HCT116 (cell line): ENCODE measurements around the gene ST6GALNAC4. TPM values are rescaled to one million over a fixed set of nuclear protein-coding genes. Genes with fewer than 3 reads are reported as not detected.

Experiments
- ATAC-seq: fragments of 200-7000 bp; cut with Tn5 transposase; 2 replicates; pipeline ENCODE4 v1.9.1; 2020; ENCODE audit warnings: mild to moderate bottlenecking, moderate library complexity
- BruUV-seq: library from RNA; stranded (reverse); fragments of 400-500 nt; replicated peaks from 2 replicates; lab custom pipeline; 2021; lab: Mats Ljungman, UMichigan
- CTCF ChIA-PET: fragments of 300-600 bp; sonication (Branson Sonifier 250); formaldehyde crosslinking; loops from one replicate; lab custom pipeline; 2021; ENCODE audit warnings: antibody characterized with exemption; lab: Charles Lee
- POLR2A ChIA-PET: fragments of 300-600, 350-600 bp; sonication (Branson Sonifier 250); formaldehyde crosslinking; loops from one replicate; lab custom pipeline; 2021; ENCODE audit warnings: antibody characterized with exemption; lab: Charles Lee
- RAD21 ChIA-PET, 2 experiments: fragments of 300-600 bp; sonication (Branson Sonifier 250); formaldehyde crosslinking; loops; one replicate each; lab custom pipeline; 2023; ENCODE audit warnings: low total read pairs in 2 of 2; ENCODE audit not compliant: uncharacterized antibody in 2 of 2, unreplicated experiment in 2 of 2, low non-redundant PET in 1 of 2; lab: Charles Lee
- DNase-seq: peaks from one replicate; pipeline ENCODE4 v3.0.0-alpha.2; 2010; ENCODE audit warnings: low read depth, low spot score
- H2AFZ ChIP-seq: fragments of 200-600 bp; shearing (Covaris generic), sonication (generic); 2 replicates; pipeline ENCODE4 v1.6.1; 2017; ENCODE audit warnings: low read depth, mixed run types, mixed read lengths, antibody characterized with exemption, low read length; ENCODE audit not compliant: poor library complexity, severe bottlenecking
- H3K27ac ChIP-seq: 2 replicates; pipeline ENCODE4 v1.5.1; 2012; ENCODE audit warnings: low read depth, low read length
- H3K27me3 ChIP-seq: fragments of 200-600 bp; sonication (generic); 2 replicates; pipeline ENCODE4 v1.6.1; 2016; ENCODE audit warnings: mixed run types, low read length, mixed read lengths; ENCODE audit not compliant: insufficient read depth
- H3K36me3 ChIP-seq, 2 experiments: fragments of 200-500 bp in 1 of 2; fragments of 200-600 bp in 1 of 2; sonication (Bioruptor generic) in 1 of 2; sonication (generic) in 1 of 2; 2 replicates each; pipeline versions ENCODE4 v1.5.1 to v1.6.1; 2014 to 2016; ENCODE audit warnings: low read length in 2 of 2, inconsistent platforms in 1 of 2, mixed read lengths in 1 of 2, mixed run types in 1 of 2; ENCODE audit not compliant: insufficient read depth in 2 of 2, control insufficient read depth in 1 of 2
- H3K4me1 ChIP-seq, 2 experiments: fragments of 200-600 bp in 1 of 2; sonication (generic) in 1 of 2; 2 replicates each; pipeline versions ENCODE4 v1.5.1 to v1.6.1; 2012 to 2017; ENCODE audit warnings: low read length in 2 of 2, inconsistent platforms in 1 of 2, mild to moderate bottlenecking in 1 of 2, mixed read lengths in 1 of 2, mixed run types in 1 of 2, moderate library complexity in 1 of 2; ENCODE audit not compliant: insufficient read depth in 2 of 2, control insufficient read depth in 1 of 2
- H3K4me2 ChIP-seq: fragments of 200-600 bp; sonication (generic); 2 replicates; pipeline ENCODE4 v1.6.1; 2017; ENCODE audit warnings: mixed run types, low read length, mixed read lengths
- H3K4me3 ChIP-seq, 2 experiments: fragments of 200-600 bp in 1 of 2; sonication (generic) in 1 of 2; replicated peaks in 1 of 2; 2 replicates each; pipeline ENCODE4 v1.5.1; 2011 to 2016; ENCODE audit warnings: low read length in 2 of 2, control low read depth in 1 of 2, low read depth in 1 of 2, mild to moderate bottlenecking in 1 of 2, mixed read lengths in 1 of 2, mixed run types in 1 of 2
- H3K79me2 ChIP-seq: fragments of 200-600 bp; sonication (generic); 2 replicates; pipeline ENCODE4 v1.6.1; 2017; ENCODE audit warnings: mild to moderate bottlenecking, mixed run types, low read length, moderate library complexity, mixed read lengths; ENCODE audit not compliant: insufficient read depth
- H3K9ac ChIP-seq: fragments of 200-600 bp; sonication (generic); 2 replicates; pipeline ENCODE4 v1.6.1; 2016; ENCODE audit warnings: low read length, mixed read lengths
- H3K9me2 ChIP-seq: fragments of 200-600 bp; sonication (generic), shearing (Covaris generic); 2 replicates; pipeline ENCODE4 v1.6.1; 2017; ENCODE audit warnings: mixed run types, mild to moderate bottlenecking, moderate library complexity; ENCODE audit not compliant: insufficient read depth
- H3K9me3 ChIP-seq, 2 experiments: fragments of 200-500 bp in 1 of 2; fragments of 200-600 bp in 1 of 2; sonication (Bioruptor generic) in 1 of 2; sonication (generic) in 1 of 2; 2 replicates each; pipeline ENCODE4 v1.6.1; 2014 to 2017; ENCODE audit warnings: low read length in 2 of 2, mixed read lengths in 2 of 2, inconsistent platforms in 1 of 2, low read depth in 1 of 2, mild to moderate bottlenecking in 1 of 2, mixed run types in 1 of 2, moderate library complexity in 1 of 2; ENCODE audit not compliant: control insufficient read depth in 1 of 2, insufficient read depth in 1 of 2
- H4K20me1 ChIP-seq: fragments of 200-600 bp; sonication (generic), shearing (Covaris generic); 2 replicates; pipeline ENCODE4 v1.6.1; 2017; ENCODE audit warnings: mixed run types, mild to moderate bottlenecking, moderate library complexity; ENCODE audit not compliant: insufficient read depth
- CBX3 ChIP-seq: IDR thresholded peaks from 2 replicates; pipeline ENCODE4 v1.6.1; 2012; ENCODE audit warnings: low read depth
- CEBPB ChIP-seq: IDR thresholded peaks from 2 replicates; pipeline ENCODE4 v1.6.1; 2012; ENCODE audit warnings: low read depth
- EZH2 ChIP-seq: fragments of 200-600 bp; sonication (generic); IDR thresholded peaks from 2 replicates; pipeline ENCODE4 v1.6.1; 2017; ENCODE audit warnings: antibody characterized with exemption, mixed run types
- EZH2phosphoT487 ChIP-seq: fragments of 200-600 bp; IDR thresholded peaks from 2 replicates; pipeline ENCODE4 v1.6.1; 2018; ENCODE audit warnings: antibody characterized with exemption, borderline replicate concordance
- FOSL1 ChIP-seq: IDR thresholded peaks from 2 replicates; pipeline ENCODE4 v1.6.1; 2012; ENCODE audit warnings: low read depth
- JUND ChIP-seq: IDR thresholded peaks from 2 replicates; pipeline ENCODE4 v1.6.1; 2012
- MAX ChIP-seq: IDR thresholded peaks from 2 replicates; pipeline ENCODE4 v1.6.1; 2012
- POLR2A ChIP-seq: IDR thresholded peaks from 2 replicates; pipeline ENCODE4 v1.7.0; 2011; ENCODE audit warnings: borderline replicate concordance; ENCODE audit not compliant: insufficient read depth, insufficient read length; ENCODE audit errors: extremely low read depth
- RAD21 ChIP-seq: IDR thresholded peaks from 2 replicates; pipeline ENCODE4 v1.6.1; 2012; ENCODE audit warnings: low read depth, mild to moderate bottlenecking
- REST ChIP-seq: IDR thresholded peaks from 2 replicates; pipeline ENCODE4 v1.6.1; 2012; ENCODE audit warnings: low read depth
- TCF7L2 ChIP-seq: IDR thresholded peaks from 2 replicates; pipeline ENCODE4 v1.7.0; 2011; ENCODE audit warnings: borderline replicate concordance, inconsistent platforms; ENCODE audit not compliant: insufficient read depth, insufficient read length; ENCODE audit errors: extremely low read depth
- YY1 ChIP-seq: IDR thresholded peaks from 2 replicates; pipeline ENCODE4 v1.6.1; 2011; ENCODE audit warnings: low read length, low read depth, moderate library complexity, mild to moderate bottlenecking; ENCODE audit not compliant: insufficient replicate concordance; ENCODE audit errors: extremely low read depth
- ZBTB33 ChIP-seq: IDR thresholded peaks from 2 replicates; pipeline ENCODE4 v1.6.1; 2011; ENCODE audit warnings: mild to moderate bottlenecking, low read length, moderate library complexity; ENCODE audit not compliant: insufficient replicate concordance; ENCODE audit errors: extremely low read depth
- ZNF274 ChIP-seq: fragments of 200-500 bp; sonication (Bioruptor generic); IDR thresholded peaks from 2 replicates; pipeline ENCODE4 v1.6.1; 2014; ENCODE audit warnings: mild to moderate bottlenecking, low read depth, low read length, inconsistent platforms
- intact Hi-C: fragments of 100-400 bp; cut with micrococcal nuclease; formaldehyde crosslinking; loops from 2 replicates; pipeline ENCODE4 v1.10.0; 2022
- total RNA-seq: library from RNA; stranded (reverse); gene quantifications from one replicate; pipeline ENCODE4 v1.2.1, GENCODE V29; 2021; ENCODE audit not compliant: unreplicated experiment
- TF ChIP-seq, protein P1 (sequence below): IDR thresholded peaks from 2 replicates; pipeline ENCODE4 v1.6.1; 2012

Gene ST6GALNAC4
- total RNA-seq, 1 experiment from 2014 or later: 49.4 TPM

GRCh38 chr9:127909839-127910273 lies 7.0 kb downstream of the ST6GALNAC4 start (continued):
- TF ChIP-seq REST (no peak), CBX3 (no peak), EZH2 (no peak), MAX (no peak), ZNF274 (no peak), TCF7L2 (no peak), FOSL1 (no peak)
- TF ChIP-seq, protein P1, sequence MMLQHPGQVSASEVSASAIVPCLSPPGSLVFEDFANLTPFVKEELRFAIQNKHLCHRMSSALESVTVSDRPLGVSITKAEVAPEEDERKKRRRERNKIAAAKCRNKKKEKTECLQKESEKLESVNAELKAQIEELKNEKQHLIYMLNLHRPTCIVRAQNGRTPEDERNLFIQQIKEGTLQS: no peak
- TF ChIP-seq, all 23 proteins: peak for 0

DNA sequence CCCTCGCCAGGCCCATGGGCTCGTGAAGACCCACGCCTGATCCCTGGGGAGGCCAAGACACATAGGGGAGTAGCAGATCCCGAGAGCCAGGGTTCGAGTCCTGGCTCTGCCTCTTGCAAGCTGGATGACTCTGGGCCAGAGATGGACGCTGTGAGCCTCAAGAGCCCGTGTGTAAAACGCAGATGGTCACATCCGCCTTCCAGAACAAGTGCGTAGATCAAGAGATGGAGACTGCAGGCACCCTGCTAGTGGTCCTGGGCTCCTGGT lies 8.2 kb downstream of the ST6GALNAC4 start:
- H3K9me2 ChIP-seq: no peaks in the 10 kb centered on the region
- H2AFZ ChIP-seq: no peak overlapping the region
- no peak overlapping the region for H3K27ac ChIP-seq
- no TSS peak for BruUV-seq
- ChIA-PET POLR2A (no interaction called here), RAD21 (no interaction called here), CTCF (no interaction called here)
- H3K4me3 ChIP-seq: no peak overlapping the region
- ATAC-seq (no peak), DNase-seq (no peak)
- no peaks in the 10 kb centered on the region for H3K9me3 ChIP-seq
- H3K27me3 ChIP-seq: no peaks in the 10 kb centered on the region
- H3K79me2 ChIP-seq: peaks cover 2% of the 10 kb centered on the region; the same call in 1 of the 2 replicates
- H3K4me1 ChIP-seq: peaks cover 3 to 22% of the 10 kb centered on the region in 2 experiments; a peak in 3 of 4 replicates
- peaks cover 3 to 25% of the 10 kb centered on the region in 2 experiments; a peak in 1 of 4 replicates for H3K36me3 ChIP-seq
- no peak overlapping the region for H3K4me2 ChIP-seq
- no peak for TF ChIP-seq EZH2phosphoT487
- TF ChIP-seq ZNF274: no peak
- no peak for TF ChIP-seq RAD21
- no peak for TF ChIP-seq CBX3
- no peak for TF ChIP-seq EZH2
- no peak for TF ChIP-seq CEBPB
- TF ChIP-seq ZBTB33: no peak
- TF ChIP-seq POLR2A: no peak
- TF ChIP-seq YY1: no peak
- no peak for TF ChIP-seq JUND
- H3K9ac ChIP-seq: no peak overlapping the region
- intact Hi-C loops: no loop called here
- no peaks in the 10 kb centered on the region for H4K20me1 ChIP-seq
